HepG2 (cell line): ENCODE results near the gene SFI1. TPM values are rescaled to one million over a fixed set of nuclear protein-coding genes. Genes with fewer than 3 reads are reported as not detected.

Experiments used
- AGO2 ChIP-seq: fragments of 200-400 bp; formaldehyde crosslinking; optimal IDR thresholded peaks from 2 replicates; pipeline ENCODE3; 2017; ENCODE audit warnings: mild to moderate bottlenecking, low read depth, low read length, moderate library complexity
- ATRX ChIP-seq: sonication (generic); formaldehyde crosslinking; IDR thresholded peaks from 2 replicates; pipeline ENCODE4 v1.4.0; 2020; ENCODE audit warnings: missing genetic modification reagents, borderline replicate concordance
- BCLAF1 ChIP-seq: fragments of 450-650 bp; IDR thresholded peaks from 2 replicates; pipeline ENCODE4 v1.6.1; 2017; ENCODE audit warnings: mild to moderate bottlenecking
- FIP1L1 ChIP-seq: fragments of 200-400 bp; formaldehyde crosslinking; IDR thresholded peaks from 2 replicates; pipeline ENCODE4 v1.6.1; 2018; ENCODE audit warnings: low read depth, mild to moderate bottlenecking, low read length, moderate library complexity, borderline replicate concordance; ENCODE audit not compliant: insufficient read depth
- FUBP1 ChIP-seq: sonication (generic); formaldehyde crosslinking; IDR thresholded peaks from 2 replicates; pipeline ENCODE4 v1.5.1; 2020; ENCODE audit warnings: missing genetic modification reagents, mild to moderate bottlenecking, borderline replicate concordance
- HNF4A ChIP-seq: sonication (generic); formaldehyde crosslinking; IDR thresholded peaks from 2 replicates; pipeline ENCODE4 v1.4.0; 2020; ENCODE audit warnings: missing genetic modification reagents
- JUNB ChIP-seq: sonication (generic); formaldehyde crosslinking; IDR thresholded peaks from 2 replicates; pipeline ENCODE4 v1.8.0; 2022; ENCODE audit warnings: missing genetic modification reagents, mild to moderate bottlenecking, borderline replicate concordance
- MLXIP ChIP-seq: sonication (generic); formaldehyde crosslinking; IDR thresholded peaks from 2 replicates; pipeline ENCODE4 v1.9.0; 2021; ENCODE audit warnings: missing genetic modification reagents, borderline replicate concordance
- NCOA5 ChIP-seq: sonication (generic); formaldehyde crosslinking; IDR thresholded peaks from 2 replicates; pipeline ENCODE4 v1.4.0; 2020; ENCODE audit warnings: missing genetic modification reagents
- SAFB2 ChIP-seq: sonication (generic); formaldehyde crosslinking; IDR thresholded peaks from 2 replicates; pipeline ENCODE4 v1.5.1; 2020; ENCODE audit warnings: missing genetic modification reagents, low read depth, mild to moderate bottlenecking, borderline replicate concordance
- SP1 ChIP-seq, 2 experiments: fragments of 450-650 bp in 1 of 2; sonication (generic) in 1 of 2; formaldehyde crosslinking in 1 of 2; IDR thresholded peaks; 2 replicates each; pipeline versions ENCODE4 v1.4.0 to v1.6.1; 2016 to 2020; ENCODE audit warnings: missing genetic modification reagents in 1 of 2
- TCF7 ChIP-seq: sonication (generic); IDR thresholded peaks from 2 replicates; pipeline ENCODE4 v1.6.1; 2016; ENCODE audit warnings: antibody characterized with exemption, low read depth
- ZEB1 ChIP-seq: IDR thresholded peaks from 2 replicates; pipeline ENCODE4 v1.6.1; 2012; ENCODE audit warnings: mild to moderate bottlenecking, low read depth, inconsistent platforms; ENCODE audit not compliant: insufficient replicate concordance
- ZFP36 ChIP-seq: fragments of 150-350 bp; IDR thresholded peaks from 2 replicates; pipeline ENCODE4 v1.6.1; 2018; ENCODE audit warnings: borderline replicate concordance, low read length, low read depth; ENCODE audit not compliant: partially characterized antibody
- ZNF121 ChIP-seq: sonication (generic); formaldehyde crosslinking; IDR thresholded peaks from 2 replicates; pipeline ENCODE4 v1.5.0; 2020; ENCODE audit warnings: mild to moderate bottlenecking, missing genetic modification reagents
- ZNF205 ChIP-seq: IDR thresholded peaks from 2 replicates; pipeline ENCODE4 v1.6.1; 2018; ENCODE audit warnings: missing biosample characterization, missing genetic modification reagents
- ZNF33B ChIP-seq: sonication (generic); formaldehyde crosslinking; IDR thresholded peaks from 2 replicates; pipeline ENCODE4 v1.5.1; 2020; ENCODE audit warnings: mild to moderate bottlenecking, missing genetic modification reagents
- ZNF512 ChIP-seq: sonication (generic); formaldehyde crosslinking; IDR thresholded peaks from 2 replicates; pipeline ENCODE4 v1.4.0; 2020; ENCODE audit warnings: mild to moderate bottlenecking, missing genetic modification reagents
- ZNF678 ChIP-seq: sonication (generic); formaldehyde crosslinking; IDR thresholded peaks from 2 replicates; pipeline ENCODE4 v1.4.0; 2020; ENCODE audit warnings: mild to moderate bottlenecking, missing genetic modification reagents
- polyA plus RNA-seq, 8 experiments: library from polyadenylated mRNA; depleted of rRNA in 3 of 8; stranded (reverse) in 7 of 8; unstranded in 1 of 8; fragments of >200 nt; fragmentation: Illumina TruSeq in 4 of 8; extraction: Trizol in 4 of 8; gene quantifications; 2 replicates each; pipeline versions ENCODE4 v1.2.1 to v1.2.3, GENCODE V29; 2011 to 2016; ENCODE audit warnings: low read depth in 4 of 8, missing spikeins in 1 of 8, mixed read lengths in 1 of 8; ENCODE audit not compliant: insufficient read depth in 1 of 8
- total RNA-seq, 5 experiments: library from RNA; depleted of rRNA; stranded (reverse); fragments of >200 nt; fragmentation: Illumina TruSeq; extraction: Trizol; gene quantifications; 2 replicates each; pipeline ENCODE4 v1.2.3, GENCODE V29; 2016; ENCODE audit warnings: low read depth in 1 of 5

The SFI1 gene
- total and polyA plus RNA-seq, 2 of the 13 experiments (the other 11 are each of a cell fraction or from before 2014, with no cell fraction given), result 20.5 to 40.1 TPM

- TF ChIP-seq BCLAF1, result no peak
- TF ChIP-seq ZFP36, result no peak
- no peak for TF ChIP-seq ZNF121 (CRISPR knock-in tag)
- no peak for TF ChIP-seq NCOA5
- no peak for TF ChIP-seq ZEB1
- TF ChIP-seq ZNF205 (CRISPR knock-in tag), result peak; percentile 80
- no peak for TF ChIP-seq MLXIP (CRISPR knock-in tag)
- TF ChIP-seq TCF7, result peak; percentile 74
- TF ChIP-seq JUNB (CRISPR knock-in tag), result no peak
- TF ChIP-seq AGO2, result no peak
- peak; percentile 79 for TF ChIP-seq HNF4A
- TF ChIP-seq ZNF512 (CRISPR knock-in tag), result no peak
- TF ChIP-seq FUBP1 (CRISPR knock-in tag), result no peak
- TF ChIP-seq ZNF678 (CRISPR knock-in tag), result no peak
- TF ChIP-seq SP1 (IDR thresholded peaks at IDR 0.05), result no peak
- TF ChIP-seq SP1 (CRISPR knock-in tag; IDR thresholded peaks at IDR 0.05), result no peak
- no peak for TF ChIP-seq FIP1L1
- no peak for TF ChIP-seq ZNF33B
- no peak for TF ChIP-seq ATRX (CRISPR knock-in tag)
- no peak for TF ChIP-seq SAFB2 (CRISPR knock-in tag)
Observed at GRCh38 chr22:31579835-31580242, 83.5 kb downstream of the SFI1 start (continued).
